HEK293 (cell line): ENCODE data around the gene NOVA2.

ENCODE experiments used
- AEBP2 ChIP-seq: fragments of 450-650 bp; formaldehyde crosslinking; IDR thresholded peaks from 2 replicates; pipeline ENCODE4 v1.5.1; 2016; ENCODE audit warnings: missing biosample characterization, missing genetic modification characterization, borderline replicate concordance
- CTCF ChIP-seq: fragments of 450-650 bp; formaldehyde crosslinking; IDR thresholded peaks from 2 replicates; pipeline ENCODE4 v1.5.1; 2016; ENCODE audit warnings: missing biosample characterization, missing genetic modification characterization
- KLF16 ChIP-seq: fragments of 450-650 bp; formaldehyde crosslinking; IDR thresholded peaks from 2 replicates; pipeline ENCODE4 v1.5.1; 2017; ENCODE audit warnings: missing biosample characterization, missing genetic modification characterization
- RBAK ChIP-seq: fragments of 450-650 bp; formaldehyde crosslinking; IDR thresholded peaks from 2 replicates; pipeline ENCODE4 v1.5.1; 2016; ENCODE audit warnings: missing biosample characterization, missing genetic modification characterization
- TRIM28 ChIP-seq: IDR thresholded peaks from 2 replicates; pipeline ENCODE4 v1.6.1; 2011; ENCODE audit warnings: low read length, control low read depth, borderline replicate concordance
- ZBTB44 ChIP-seq: fragments of 450-650 bp; IDR thresholded peaks from 2 replicates; pipeline ENCODE4 v1.5.1; 2018; ENCODE audit warnings: missing biosample characterization, mild to moderate bottlenecking, missing genetic modification characterization
- ZNF175 ChIP-seq: fragments of 450-650 bp; formaldehyde crosslinking; IDR thresholded peaks from 2 replicates; pipeline ENCODE4 v1.5.1; 2016; ENCODE audit warnings: missing biosample characterization, missing genetic modification characterization
- ZNF274 ChIP-seq, 2 experiments: fragments of 200-500 bp in 1 of 2; fragments of 450-650 bp in 1 of 2; sonication (Bioruptor generic) in 1 of 2; formaldehyde crosslinking in 1 of 2; IDR thresholded peaks; 2 replicates each; pipeline versions ENCODE4 v1.5.1 to v1.6.1; 2014 to 2016; ENCODE audit warnings: borderline replicate concordance in 1 of 2, inconsistent platforms in 1 of 2, low read length in 1 of 2, missing biosample characterization in 1 of 2, missing genetic modification characterization in 1 of 2
- ZNF324 ChIP-seq: fragments of 450-650 bp; formaldehyde crosslinking; IDR thresholded peaks from 2 replicates; pipeline ENCODE4 v1.5.1; 2016; ENCODE audit warnings: missing biosample characterization, missing genetic modification characterization
- ZNF610 ChIP-seq: fragments of 450-650 bp; formaldehyde crosslinking; IDR thresholded peaks from 2 replicates; pipeline ENCODE4 v1.5.1; 2016; ENCODE audit warnings: missing biosample characterization, missing genetic modification characterization, borderline replicate concordance

DNA sequence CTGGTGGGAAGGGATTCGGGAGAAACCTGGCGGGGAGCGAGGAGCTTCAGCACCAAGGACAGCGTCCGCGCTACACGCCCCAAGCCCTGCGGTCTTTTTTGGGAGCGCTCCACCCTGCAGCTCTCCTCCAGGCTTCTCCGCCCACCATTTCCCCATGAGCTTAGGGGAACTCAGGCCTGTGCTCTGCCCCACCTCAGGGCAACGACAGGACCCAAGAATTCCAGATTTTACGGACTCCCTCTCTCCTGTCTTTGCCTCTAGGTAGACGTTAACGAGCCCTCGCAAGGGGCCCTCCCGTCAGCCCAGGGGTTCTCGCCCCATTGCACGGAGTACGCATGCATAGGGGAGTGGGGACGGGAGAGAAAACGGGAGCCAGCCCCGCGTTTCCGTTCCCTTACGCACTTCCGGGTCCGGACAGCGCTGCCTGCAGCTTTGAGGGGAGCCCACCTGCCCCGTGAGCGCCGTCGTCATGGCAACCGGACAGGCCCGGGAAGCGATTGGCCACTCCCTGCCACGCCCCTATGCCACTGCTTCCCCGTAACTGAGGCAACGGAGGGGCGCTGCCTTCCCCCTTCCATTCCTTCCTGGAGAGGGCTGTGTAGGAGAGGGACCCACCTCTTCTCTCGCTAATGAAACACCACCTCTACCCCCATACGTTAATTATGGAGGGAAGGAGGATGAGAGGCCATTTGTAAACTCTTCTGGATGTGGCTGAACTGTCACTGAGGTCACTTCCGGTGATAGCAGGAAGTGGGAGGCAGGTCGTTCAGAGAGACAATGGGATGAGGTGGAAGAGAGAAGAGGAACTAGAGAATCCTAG, 20.8 kb downstream of the NOVA2 start:
- TF ChIP-seq ZNF324 (tag by site-specific recombination), result no peak
- peak; percentile 85 for TF ChIP-seq KLF16
- no peak for TF ChIP-seq AEBP2 (tag by site-specific recombination)
- no peak for TF ChIP-seq ZBTB44 (tag by site-specific recombination)
- no peak for TF ChIP-seq RBAK
- TF ChIP-seq TRIM28, result no peak
- TF ChIP-seq CTCF (tag by site-specific recombination), result no peak
- TF ChIP-seq ZNF175 (tag by site-specific recombination), result no peak
- TF ChIP-seq ZNF274 (IDR thresholded peaks at IDR 0.05; ENCODE audit: low read length), result no peak
- no peak for TF ChIP-seq ZNF274 (tag by site-specific recombination; IDR thresholded peaks at IDR 0.05; ENCODE audit: borderline replicate concordance)
- no peak for TF ChIP-seq ZNF610 (tag by site-specific recombination)
